Right atrium auricular region (tissue), 2 donors: ENCODE measurements around the gene ICAM5. TPM values are rescaled to one million over a fixed set of nuclear protein-coding genes. Genes with fewer than 3 reads are reported as not detected.
"Not testable (repeated sequence)": the region's sequence is repeated elsewhere in the genome, so short reads cannot be mapped to it uniquely, and the experiment has no call there.

Experiments used
- DNase-seq: peaks from one replicate; pipeline ENCODE4 v3.0.0-alpha.2; 2019; ENCODE audit warnings: low spot score
- H3K27ac ChIP-seq, 2 donors: fragments of 200-600 bp; sonication (generic); 1 replicate in 1 of 2; 2 replicates in 1 of 2; pipeline ENCODE4 v1.5.1; 2016 to 2019
- H3K27me3 ChIP-seq, 2 donors: fragments of 200-600 bp; sonication (generic); one replicate each; pipeline versions ENCODE4 v1.5.1 to v1.6.0; 2017 to 2019
- H3K36me3 ChIP-seq: fragments of 200-600 bp; sonication (generic); one replicate; pipeline ENCODE4 v1.5.1; 2016
- H3K4me1 ChIP-seq, 2 donors: fragments of 200-600 bp; sonication (generic); one replicate each; pipeline versions ENCODE4 v1.5.1 to v1.6.0; 2017 to 2019
- H3K4me3 ChIP-seq, 2 donors: fragments of 200-600 bp; sonication (generic); 1 replicate in 1 of 2; 2 replicates in 1 of 2; pipeline ENCODE4 v1.5.1; 2017 to 2019; ENCODE audit warnings: mild to moderate bottlenecking in 1 of 2, moderate library complexity in 1 of 2
- H3K9me3 ChIP-seq, 2 donors: fragments of 200-600 bp; sonication (generic); one replicate each; pipeline ENCODE4 v1.5.1; 2019
- CTCF ChIP-seq, 2 donors: fragments of 200-600 bp; sonication (generic); IDR thresholded peaks; one replicate each; pipeline ENCODE4 v1.5.1; 2019; ENCODE audit warnings: antibody characterized with exemption in 2 of 2
- total RNA-seq, 2 donors: library from RNA; depleted of rRNA; stranded (reverse); fragments of >200 nt; gene quantifications; one replicate each; pipeline ENCODE4 v1.1.0, GENCODE V29; 2016

Gene ICAM5
- 1 to 10 TPM in 1 of 2 donors, under 1 TPM in 1; 0.22 to 1.7 TPM for total RNA-seq

- Histone ChIP-seq H3K27ac (no peak within 1 kb of the TSS), H3K4me1 (peaks cover 0 to 77% of the 10 kb centered on the region in 2 donors), H3K4me3 (peak within 1 kb of the TSS; percentile 20 to 41), H3K9me3 (no peaks in the 10 kb centered on the region), H3K27me3 (peaks cover 39 to 51% of the 10 kb centered on the region in 2 donors), H3K36me3 (peaks cover under 1% of the 10 kb centered on the region)
- TF ChIP-seq CTCF (IDR thresholded peaks at IDR 0.05) = no peak
- DNase-seq = no peak
Measured at GRCh38 chr19:10289836-10290356, at the start of gene ICAM5. TSS of gene ICAM5 (plus strand) at chr19:10289952. CDS start at chr19:10290044, 92 bp downstream.

GRCh38 chr19:10241826-10242449 lies 47.8 kb upstream of the ICAM5 start:
- not testable (repeated sequence) for H3K36me3 ChIP-seq, DNase-seq, H3K27ac ChIP-seq, H3K4me3 ChIP-seq, H3K9me3 ChIP-seq, H3K4me1 ChIP-seq, H3K27me3 ChIP-seq

- H3K36me3 ChIP-seq = no peaks in the 10 kb centered on the region
- no peak overlapping the region for H3K27ac ChIP-seq
- no peaks in the 10 kb centered on the region for H3K27me3 ChIP-seq
- H3K9me3 ChIP-seq = no peaks in the 10 kb centered on the region
- H3K4me3 ChIP-seq = no peak overlapping the region
- TF ChIP-seq CTCF (IDR thresholded peaks at IDR 0.05) = no peak
- DNase-seq = no peak
- H3K4me1 ChIP-seq = no peaks in the 10 kb centered on the region
Measured at GRCh38 chr19:10243606-10244005, 46.1 kb upstream of the ICAM5 start.

GRCh38 chr19:10245189-10245939 lies 44.4 kb upstream of the ICAM5 start:
- TF ChIP-seq CTCF (IDR thresholded peaks at IDR 0.05) = no peak
- Histone ChIP-seq H3K36me3 (no peaks in the 10 kb centered on the region), H3K9me3 (no peaks in the 10 kb centered on the region), H3K4me1 (no peaks in the 10 kb centered on the region), H3K4me3 (no peak overlapping the region), H3K27ac (no peak overlapping the region), H3K27me3 (no peaks in the 10 kb centered on the region)
- DNase-seq = no peak

- no peaks in the 10 kb centered on the region for H3K9me3 ChIP-seq
- TF ChIP-seq CTCF (IDR thresholded peaks at IDR 0.05) = no peak
- no peaks in the 10 kb centered on the region for H3K27me3 ChIP-seq
Measured at GRCh38 chr19:10246511-10246910, 43.2 kb upstream of the ICAM5 start.

More at GRCh38 chr19:10246511-10246910, 43.2 kb upstream of the ICAM5 start:
- no peak for DNase-seq
- Histone ChIP-seq H3K4me3 (no peak overlapping the region), H3K36me3 (no peaks in the 10 kb centered on the region), H3K27ac (no peak overlapping the region), H3K4me1 (no peaks in the 10 kb centered on the region)
